Esophagus mucosa (tissue), 1 donor: ENCODE results near the gene PNMA6A. TPM values are rescaled to one million over a fixed set of nuclear protein-coding genes. Genes with fewer than 3 reads are reported as not detected.
A peak's percentile ranks its signal among the peaks of the same experiment; 100 is the strongest.
"Not testable (repeated sequence)": the region's sequence is repeated elsewhere in the genome, so short reads cannot be mapped to it uniquely, and the experiment has no call there.

Experiments
- ATAC-seq: fragments of 200-7000 bp; cut with Tn5 transposase; one replicate; pipeline ENCODE4 v1.9.1; 2020
- total RNA-seq: library from RNA; stranded (reverse); gene quantifications from one replicate; pipeline ENCODE4 v1.2.4, GENCODE V29; 2023
- donor health status: DM: yes; HTN: yes; CAD: no.

PNMA6A gene
- 0.12 TPM for total RNA-seq

DNA sequence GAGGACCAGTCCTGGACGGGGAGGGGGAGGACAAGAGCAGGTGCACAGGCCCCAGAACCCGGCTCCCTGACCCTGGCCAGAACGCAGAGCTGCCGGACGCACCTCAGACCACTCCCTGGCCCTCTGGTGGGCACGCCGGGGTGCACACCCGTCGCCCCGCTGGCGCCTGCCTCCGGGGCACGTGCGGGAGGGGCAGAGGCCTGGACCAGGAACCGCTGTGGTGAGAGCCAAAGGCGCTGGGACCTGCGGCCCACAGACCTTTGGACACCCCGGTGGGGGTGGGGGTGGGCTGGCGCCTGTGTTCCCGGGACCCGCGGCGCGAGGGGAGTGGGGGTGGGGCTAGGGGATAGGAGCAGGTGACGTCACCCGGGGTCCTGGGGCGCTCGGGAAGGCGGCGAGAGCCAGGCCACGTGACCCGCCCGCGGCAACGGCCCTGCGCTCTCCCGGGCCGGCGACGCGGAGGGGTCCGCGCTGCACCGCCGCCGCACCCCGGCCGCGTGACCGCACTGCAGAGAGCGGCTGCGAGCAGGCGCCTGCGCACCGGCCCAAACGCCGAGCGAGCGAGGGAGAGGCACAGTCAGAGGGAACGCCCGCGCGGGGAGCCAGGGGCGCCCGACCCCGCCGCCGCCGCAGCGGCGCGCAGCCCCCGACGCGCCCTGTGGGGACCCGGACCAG, at the start of gene PNMA6A:
TSS of gene PNMA6A (plus strand) at position 546 of the 675 bp plus-strand sequence. CDS start 609 bp downstream, outside the sequence.
- ATAC-seq = not testable (repeated sequence)

DNA sequence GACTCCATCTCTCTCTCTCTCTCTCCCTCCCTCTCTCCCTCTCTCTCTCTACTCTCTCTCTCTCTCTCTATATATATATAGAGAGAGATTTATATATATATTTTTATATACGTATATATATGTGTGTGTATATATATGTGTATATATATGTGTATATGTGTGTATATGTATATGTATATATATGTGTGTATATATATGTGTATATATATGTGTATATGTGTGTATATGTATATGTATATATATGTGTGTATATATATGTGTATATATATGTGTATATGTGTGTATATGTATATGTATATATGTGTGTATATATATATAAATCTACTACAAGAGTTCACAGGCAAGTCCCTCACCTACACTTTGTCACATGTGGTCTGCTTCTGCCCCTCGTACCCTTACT, 45.8 kb upstream of the PNMA6A start:
- not testable (repeated sequence) for ATAC-seq

DNA sequence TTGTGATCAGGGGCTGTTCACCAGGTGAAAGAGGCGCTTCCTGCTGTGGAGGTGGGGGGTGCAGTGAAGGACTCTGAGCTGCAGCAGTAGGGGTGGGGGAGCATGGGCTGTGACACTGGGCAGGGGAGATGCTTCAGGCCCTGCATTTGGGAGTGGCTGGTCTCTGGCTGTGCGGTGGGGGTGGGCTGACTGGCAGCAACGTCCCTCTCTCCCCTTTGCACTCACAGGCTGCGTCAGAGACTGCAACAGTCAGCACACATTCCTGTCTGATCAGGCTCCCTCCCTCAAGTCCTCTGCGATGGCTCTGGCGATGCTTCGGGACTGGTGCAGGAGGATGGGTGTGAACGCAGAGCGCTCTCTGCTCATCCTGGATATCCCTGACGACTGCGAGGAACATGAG, 43.8 kb upstream of the PNMA6A start:
- ATAC-seq = not testable (repeated sequence)

DNA sequence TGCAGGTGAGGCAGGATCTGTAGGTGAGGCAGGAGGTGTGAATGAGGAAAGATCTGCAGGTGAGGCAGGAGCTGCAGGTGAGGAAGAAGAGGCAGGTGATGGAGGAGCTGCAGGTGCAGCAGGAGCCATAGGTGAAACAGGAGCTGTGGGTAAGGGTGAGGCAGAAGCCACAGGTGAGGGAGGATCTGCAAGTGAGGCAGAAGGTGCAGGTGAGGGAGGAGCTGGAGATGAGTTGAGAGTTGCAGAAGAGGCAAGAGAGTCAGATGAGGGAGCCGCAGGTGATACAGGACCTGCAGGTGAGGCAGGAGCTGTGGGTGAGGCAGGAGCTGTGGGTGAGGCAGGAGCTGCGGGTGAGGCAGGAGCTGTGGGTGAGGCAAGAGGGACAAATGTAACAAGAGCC, 43.1 kb upstream of the PNMA6A start:
- ATAC-seq = no peak

DNA sequence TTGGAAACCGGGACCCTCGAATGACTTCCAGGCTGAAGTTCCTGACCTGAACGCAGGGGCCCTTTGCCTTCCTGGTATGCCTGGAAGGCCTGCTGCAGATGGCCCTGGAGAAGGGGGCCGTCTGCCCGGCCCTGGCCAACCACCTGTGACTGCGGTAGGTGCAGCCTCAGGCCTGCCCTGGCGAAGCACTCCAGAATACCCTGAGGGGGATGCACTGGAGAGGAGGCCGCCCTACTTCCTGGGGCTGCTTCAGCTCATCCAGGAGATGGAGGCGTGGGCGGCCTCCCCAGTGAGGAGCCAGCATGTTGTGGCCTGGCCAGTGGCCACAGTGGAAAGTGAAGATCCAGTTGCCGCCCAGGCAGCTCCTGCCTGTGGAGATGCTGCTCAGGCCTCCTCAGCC, 42.4 kb upstream of the PNMA6A start:
- ATAC-seq = no peak

DNA sequence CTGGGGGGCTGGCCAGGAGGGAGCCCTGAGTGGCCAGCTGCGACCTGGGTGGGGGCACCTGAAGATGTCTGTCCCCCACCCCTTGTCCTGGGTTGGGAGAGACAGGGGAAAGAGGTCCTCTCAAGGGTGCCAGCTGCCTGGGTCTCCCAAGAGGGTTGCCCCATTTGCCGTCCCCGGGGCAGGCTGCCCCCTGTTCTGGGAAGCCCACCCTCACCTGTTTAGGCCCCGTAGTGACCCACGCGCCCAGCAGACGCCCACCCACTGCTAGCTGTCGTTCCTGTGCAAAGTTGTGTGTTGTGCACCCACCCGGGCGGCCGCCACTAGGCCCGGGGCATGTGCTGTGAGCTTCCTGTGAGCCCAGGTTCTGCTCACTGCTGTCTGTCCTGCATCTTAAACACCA, 41.5 kb upstream of the PNMA6A start:
- no peak for ATAC-seq

DNA sequence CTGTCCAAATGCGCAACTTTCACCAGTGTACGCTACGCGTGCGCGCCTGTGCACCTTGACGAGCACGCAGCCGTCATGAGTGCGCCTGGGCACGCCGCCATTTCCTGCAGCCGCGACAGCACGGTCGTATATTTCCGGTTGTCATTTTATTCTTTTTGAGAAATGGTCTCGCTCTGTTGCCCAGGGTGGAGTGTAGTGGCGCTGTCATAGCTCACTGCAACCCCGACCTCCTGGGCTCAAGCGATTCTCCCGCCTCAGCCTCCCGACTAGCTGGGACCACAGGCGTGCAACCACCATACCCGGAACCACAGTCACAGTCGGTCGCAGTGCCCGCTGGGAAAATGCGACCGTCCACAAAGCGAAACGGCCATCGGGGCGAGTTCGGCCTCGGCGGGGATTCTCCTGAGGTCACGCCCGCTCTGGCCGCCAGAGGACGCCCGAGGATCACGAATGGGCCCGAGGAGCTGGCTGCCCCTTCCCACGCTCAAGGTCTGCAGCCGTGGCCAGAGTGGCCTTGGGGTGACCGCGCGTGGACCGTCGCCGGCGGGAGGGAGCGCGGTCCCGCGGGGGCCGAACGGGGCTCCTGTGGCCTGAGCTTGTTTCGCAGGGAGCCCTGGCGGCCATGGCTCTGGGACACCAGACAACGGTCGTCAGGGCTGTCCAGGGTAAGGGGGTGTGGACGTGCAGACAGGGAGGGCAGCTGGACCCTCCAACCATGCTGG, 39.7 kb upstream of the PNMA6A start:
- peak; percentile 63 for ATAC-seq

DNA sequence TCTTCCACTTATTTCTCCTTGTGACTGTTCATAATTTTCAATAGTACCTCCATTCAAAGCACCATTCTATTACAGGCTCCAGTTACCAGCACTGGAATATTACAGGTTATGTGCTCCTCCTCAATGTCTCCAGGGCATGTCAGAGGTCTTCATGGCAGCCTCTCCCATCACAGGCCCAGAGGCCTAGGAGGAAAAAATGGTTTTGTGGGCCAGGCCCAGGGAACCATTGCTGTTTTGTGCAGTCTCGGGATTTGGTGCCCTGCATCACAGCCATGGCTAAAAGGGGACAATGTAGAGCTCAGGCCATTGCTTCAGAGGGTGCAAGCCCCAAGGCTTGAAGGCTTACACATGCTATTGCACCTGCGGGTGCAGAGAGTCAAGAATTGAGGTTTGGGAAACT, 23.2 kb upstream of the PNMA6A start:
- ATAC-seq = no peak

DNA sequence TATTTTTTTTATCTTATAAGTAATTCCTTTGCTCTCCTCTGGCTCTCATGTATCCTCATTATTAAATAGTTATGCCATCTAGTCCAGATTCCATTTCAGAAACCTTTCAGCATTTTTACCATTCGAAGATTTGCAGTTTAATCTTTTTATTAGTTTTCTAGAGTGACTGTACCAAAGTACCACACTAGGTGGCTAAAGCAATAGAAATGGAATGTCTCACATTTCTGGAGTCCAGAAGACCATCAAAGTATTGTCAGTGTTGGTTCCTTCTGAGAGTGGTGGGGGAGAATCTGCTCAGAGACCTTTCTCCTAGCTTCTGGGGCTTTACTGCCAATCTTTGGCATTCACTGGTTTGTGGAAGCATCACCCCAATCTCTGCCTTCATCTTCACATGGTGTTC, 19.7 kb upstream of the PNMA6A start:
- ATAC-seq = no peak

DNA sequence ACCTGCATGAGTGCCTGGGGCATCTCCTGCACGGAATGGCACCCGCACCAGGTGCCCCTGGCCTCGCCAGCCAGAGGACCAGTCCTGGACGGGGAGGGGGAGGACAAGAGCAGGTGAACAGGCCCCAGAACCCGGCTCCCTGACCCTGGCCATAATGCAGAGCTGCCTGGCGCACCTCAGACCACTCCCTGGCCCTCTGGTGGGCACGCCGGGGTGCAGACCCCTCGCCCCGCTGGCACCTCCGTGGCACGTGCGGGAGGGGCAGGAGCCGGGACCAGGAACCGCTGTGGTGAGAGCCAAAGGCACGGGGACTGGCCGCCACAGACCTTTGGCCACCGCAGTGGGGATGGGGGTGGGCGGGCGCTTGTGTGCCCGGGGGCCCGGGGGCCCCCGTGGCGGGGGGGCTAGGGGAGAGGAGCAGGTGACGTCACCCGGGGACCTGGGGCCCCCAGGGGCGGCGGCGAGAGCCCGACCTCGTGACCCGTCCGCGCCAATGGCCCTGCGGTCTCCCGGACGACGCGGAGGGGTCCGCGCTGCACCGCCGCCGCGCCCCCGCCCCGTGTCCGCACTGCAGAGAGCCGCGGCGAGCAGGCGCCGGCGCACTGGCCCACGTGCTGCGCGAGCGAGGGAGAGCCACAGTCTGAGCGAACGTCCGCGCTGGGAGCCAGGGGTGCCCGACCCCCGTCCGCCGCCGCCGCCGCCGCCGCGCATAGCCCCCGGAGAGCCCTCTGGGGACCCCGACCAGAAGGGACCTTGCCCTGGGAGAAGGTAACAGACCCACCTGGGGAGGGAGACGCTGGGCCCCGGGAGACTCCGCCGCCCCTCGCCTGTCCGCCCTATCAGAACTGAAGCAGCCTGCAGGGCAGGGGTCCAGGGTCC, 16.1 kb upstream of the PNMA6A start, which contains the start of gene PNMA3:
TSS of gene PNMA3 (plus strand) at position 600 of the 879 bp plus-strand sequence. CDS start 586 bp downstream, outside the sequence.
- ATAC-seq = no peak

DNA sequence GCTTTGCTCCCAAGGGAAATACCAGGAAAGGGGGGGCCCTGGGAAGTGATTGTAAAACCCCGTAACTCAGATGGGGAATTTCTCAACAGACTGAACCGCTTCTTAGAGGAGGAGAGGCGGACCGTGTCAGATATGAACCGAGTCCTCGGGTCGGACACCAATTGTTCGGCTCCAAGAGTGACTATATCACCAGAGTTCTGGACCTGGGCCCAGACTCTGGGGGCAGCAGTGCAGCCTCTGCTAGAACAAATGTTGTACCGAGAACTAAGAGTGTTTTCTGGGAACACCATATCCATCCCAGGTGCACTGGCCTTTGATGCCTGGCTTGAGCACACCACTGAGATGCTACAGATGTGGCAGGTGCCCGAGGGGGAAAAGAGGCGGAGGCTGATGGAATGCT, 15.0 kb upstream of the PNMA6A start:
- ATAC-seq = no peak

DNA sequence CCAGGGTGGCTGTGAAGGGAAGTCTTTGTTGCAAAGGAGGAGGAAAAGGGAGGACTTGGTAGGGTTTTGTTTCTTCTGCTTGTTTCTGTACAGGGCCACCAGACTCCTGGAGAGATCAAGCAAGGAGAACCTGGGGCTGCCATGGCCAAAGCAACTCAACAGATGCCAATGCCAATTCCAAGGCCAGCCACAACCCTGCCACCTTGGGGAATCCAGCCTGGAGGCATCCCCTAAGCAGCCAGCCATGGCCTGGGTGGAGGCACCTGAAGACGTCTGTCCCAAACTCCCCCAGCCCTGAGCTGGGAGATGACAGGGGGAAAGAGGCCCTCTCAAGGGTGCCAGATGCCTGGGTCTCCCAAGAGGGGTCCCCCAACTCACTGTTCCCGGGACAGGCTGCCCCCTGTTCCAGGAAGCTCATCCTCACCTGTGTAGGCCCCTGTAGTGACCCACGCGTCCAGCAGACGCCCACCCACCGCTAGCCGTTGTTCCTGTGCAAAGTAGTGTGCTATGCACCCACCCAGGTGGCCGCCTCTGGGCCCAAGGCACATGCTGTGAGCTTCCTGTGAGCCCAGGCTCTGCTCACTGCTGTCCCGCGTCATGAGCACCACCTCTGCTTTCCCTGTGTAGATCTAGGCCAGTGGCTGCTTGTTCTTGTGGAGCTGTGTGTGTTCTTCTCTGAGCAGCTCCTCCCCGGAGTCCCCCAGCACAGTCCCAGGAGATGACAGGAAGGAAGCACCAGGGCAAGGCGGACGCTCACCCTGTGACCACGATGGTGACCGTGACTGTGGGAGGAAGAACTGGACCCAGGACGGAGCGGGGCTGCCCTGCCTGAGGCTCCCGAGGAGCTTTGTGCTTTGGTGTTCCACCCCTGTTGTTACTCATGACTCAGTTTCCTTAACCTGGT, 12.8 kb upstream of the PNMA6A start:
- ATAC-seq = peak; percentile 11

DNA sequence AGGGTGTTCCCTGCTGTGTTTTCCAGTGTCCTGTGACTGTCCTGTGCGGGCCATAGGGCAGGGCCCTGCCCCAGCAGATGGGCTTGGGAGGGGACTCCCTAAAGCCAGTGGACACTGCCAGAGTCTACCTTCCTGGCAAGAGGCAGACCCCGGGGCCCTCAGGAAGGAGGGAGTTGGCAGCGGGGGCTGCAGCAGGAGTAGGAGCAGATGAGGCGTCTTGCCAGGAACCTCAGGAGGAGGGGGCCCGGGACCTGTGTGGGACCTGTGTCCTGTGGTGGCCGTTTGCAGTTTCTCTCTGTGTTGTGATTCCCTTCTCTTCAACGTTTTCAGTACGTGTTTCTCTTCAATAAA, 12.2 kb upstream of the PNMA6A start:
- no peak for ATAC-seq

DNA sequence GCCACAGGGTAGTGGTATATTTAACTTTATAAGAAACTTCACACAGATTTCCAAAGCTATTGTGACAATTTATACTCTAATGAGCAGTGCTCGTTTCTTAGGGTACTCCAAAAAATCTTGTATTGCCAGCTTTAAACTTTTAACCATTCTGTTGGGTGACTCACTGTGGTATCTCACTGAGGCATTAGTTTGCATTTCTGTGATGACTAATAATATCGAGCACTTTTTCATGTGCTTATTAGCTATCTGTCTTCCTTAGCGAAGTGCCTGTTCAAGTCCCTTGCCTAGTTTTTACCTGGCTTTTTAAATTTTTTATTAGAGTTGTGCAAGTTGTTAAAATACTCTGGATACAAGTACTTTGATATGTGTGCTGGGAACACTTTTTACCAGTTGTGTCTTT, 10.5 kb upstream of the PNMA6A start:
- no peak for ATAC-seq

DNA sequence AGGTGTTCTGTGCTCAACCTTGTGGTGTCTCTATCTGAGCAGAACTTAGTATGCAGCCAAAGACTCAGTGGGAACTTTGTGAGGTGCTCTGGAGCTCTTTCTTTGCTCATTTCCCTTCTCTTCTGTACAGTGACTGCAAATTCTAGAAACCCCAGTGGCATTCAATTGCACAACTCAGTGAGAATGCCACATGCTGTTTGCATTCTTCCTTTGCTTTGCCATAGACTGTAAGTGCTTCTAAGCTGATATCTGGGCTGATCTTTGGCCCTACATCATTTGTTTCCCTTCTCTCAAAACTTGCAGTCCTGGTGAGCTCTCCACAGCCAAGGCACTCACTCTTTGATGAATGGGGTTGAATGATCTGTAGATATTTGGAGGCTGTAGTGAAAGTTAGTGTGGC, 8.9 kb upstream of the PNMA6A start:
- no peak for ATAC-seq

DNA sequence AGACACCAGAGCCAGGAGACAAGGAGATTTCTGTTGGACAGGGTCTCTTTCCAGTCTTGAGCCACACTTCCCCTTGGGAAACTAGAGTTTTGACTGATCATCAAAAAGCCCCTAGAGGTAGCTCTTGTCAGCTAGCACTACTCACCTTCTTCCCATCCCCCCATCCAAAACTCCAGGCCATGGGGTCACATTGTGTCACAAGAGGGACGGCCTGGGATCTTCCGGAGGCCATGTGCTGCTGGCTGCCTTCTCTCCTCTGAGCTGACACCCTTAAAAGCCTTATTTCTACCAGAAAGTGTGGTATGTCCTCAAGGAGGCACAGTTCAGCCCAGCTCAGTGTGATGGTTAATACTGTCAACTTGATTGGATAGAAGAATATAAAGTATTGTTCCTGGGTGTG, 8.2 kb upstream of the PNMA6A start:
- ATAC-seq = no peak

DNA sequence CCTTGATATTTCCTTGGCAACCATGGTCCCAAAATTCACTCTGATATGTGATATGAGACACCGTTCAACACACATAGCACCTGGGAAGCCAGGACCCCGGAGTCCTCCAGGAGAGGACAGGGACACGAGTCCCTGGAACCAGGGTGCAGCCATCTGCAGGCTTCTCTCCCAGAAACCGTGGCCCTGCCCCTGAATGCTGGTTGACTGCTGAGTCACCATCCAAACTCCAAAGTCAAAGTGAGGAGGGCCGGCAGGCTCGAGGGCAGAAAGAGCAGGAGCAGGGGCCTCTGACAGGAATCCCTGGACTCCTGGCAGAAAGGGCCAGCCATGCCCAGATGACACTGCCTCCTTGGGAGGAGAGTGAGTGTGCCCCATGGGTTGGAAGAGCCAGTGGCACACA, 6.9 kb upstream of the PNMA6A start:
- ATAC-seq = no peak

DNA sequence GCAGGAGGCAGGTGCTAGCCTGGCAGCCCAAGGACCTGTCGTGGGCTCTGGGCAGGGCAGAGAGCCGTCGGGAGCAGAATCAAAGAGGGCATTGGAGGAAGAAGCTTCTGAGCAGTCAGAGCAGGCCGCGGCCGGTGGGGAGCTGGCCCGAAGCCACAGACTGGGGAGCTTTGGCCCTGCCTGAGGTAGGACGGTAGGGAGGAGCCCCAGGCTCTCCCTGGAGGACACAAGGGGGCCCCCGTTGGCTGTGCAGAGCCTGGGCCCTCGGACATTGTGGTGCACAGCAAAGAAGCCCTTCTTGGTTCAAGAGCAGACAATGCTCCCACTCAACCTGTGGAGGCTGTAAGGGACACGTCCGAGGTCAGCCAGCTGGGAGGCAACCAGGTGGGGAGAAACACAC, 5.9 kb upstream of the PNMA6A start:
- ATAC-seq = not testable (repeated sequence)

DNA sequence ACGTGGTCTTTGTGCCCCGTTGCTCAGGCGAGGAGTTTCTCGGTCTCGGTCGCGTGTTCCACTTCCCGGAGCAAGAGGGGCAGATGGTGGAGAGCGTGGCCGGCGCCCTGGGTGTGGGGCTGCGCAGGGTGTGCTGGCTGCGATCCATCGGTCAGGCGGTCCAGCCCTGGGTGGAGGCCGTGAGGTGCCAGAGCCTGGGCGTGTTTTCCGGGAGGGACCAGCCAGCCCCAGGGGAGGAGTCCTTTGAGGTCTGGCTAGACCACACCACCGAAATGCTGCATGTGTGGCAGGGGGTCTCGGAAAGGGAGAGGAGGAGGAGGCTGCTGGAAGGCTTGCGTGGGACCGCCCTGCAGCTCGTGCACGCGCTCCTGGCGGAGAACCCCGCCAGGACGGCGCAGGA, 1.1 kb downstream of the PNMA6A start:
- not testable (repeated sequence) for ATAC-seq

DNA sequence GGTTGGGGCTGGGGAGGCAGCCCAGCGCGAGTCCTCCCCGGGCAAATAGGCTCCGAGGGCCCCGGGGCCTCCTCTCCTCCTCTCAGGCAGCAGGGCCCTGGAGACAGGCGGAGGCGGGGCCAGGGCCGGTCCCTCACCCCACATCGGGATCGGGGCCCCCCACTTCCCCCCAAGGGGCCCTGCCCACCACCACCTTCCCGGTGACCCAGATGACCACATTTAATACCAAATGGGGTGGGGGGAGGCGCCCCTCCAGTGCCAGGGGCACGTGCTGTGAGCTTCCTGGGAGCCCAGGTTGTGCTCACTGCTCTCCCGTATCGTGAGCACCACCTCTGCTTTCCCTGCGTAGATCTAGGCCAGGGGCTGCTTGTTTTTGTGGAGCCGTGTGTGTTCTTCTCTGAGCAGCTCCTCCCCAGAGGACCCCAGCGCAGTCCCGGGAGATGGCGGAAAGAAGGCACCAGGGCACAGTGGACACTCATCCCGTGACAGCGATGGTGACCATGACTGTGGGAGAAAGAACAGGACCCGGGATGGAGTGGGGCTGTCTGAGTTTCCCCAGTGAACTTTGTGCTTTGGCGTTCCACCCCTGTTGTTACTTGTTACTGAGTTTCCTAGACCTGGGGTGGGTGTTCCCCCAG, 2.1 kb downstream of the PNMA6A start:
- ATAC-seq = no peak

DNA sequence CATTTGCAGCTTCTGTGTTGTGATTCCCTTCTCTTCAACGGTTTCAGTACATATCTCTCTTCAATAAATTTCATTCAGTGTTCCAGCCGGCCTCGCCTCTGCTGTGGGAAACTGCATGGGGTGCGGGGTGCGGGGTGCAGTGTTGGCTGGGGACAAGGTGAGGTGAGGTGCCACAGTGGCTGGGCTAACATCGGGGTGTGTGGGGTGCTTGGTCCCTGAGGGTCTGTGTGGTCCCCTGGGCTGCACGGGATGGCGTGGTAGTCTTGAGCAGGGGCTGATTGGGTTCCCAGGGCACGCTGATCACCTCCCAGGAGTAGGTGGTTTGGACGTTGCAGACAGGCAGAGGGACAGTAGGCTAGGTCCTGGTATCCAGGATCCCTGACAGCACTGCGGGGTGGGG, 2.7 kb downstream of the PNMA6A start:
- no peak for ATAC-seq

DNA sequence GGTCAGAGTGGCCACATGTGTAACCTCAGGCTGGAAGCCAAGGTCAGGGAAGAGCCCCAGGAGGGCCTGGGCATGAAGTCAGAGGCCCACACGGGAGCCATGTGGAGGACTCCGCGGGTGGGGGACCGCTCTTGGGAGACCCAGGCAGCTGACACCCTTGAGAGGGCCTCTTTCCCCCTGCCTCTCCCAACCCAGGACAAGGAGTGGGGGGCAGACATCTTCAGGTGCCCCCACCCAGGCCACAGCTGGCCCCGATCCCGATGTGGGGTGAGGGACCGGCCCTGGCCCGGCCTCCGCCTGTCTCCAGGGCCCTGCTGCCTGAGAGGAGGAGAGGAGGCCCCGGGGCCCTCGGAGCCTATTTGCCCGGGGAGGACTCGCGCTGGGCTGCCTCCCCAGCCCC, 3.1 kb downstream of the PNMA6A start:
- ATAC-seq = no peak
